ENCODE data around the gene GSE1. TPM values are rescaled to one million over a fixed set of nuclear protein-coding genes. Genes with fewer than 3 reads are reported as not detected.
A peak's percentile ranks its signal among the peaks of the same experiment; 100 is the strongest.

GSE1 gene
- total and polyA plus RNA-seq, 2 experiments from 2014 or later: 32.4 to 135 TPM

DNA sequence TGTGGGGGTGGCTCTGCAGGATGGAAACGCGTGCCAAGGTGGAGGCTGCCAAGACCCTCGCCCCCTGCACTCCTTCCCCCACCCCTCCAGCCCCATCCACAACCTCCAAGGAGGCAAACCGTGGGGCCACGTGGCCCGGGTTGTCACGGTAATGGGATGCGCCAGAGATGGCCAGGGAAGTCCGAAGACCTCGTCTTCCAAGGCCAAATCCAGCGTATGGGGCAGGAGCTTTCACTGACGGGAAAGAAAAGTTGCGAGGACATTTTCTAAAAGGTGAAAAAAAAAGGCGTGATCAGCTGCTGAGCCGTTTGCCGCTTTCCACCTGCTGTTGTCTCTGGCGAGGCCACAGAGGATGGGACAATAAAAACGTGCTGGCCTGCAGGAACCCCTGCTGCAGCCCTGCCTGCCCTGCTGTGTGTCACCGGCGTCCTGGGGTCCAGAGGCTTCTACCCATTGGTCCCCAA is 28.3 kb upstream of the GSE1 start:
- peaks cover 83% of the 10 kb centered on the region for H3K4me1 Mint-ChIP-seq
- no peak for ATAC-seq
- Histone ChIP-seq H3K79me2 (replicated peaks; ENCODE audit: insufficient read depth) (peaks cover 61% of the 10 kb centered on the region), H3K27ac (ENCODE audit: low read depth) (no peak overlapping the region), H2AFZ (no peak overlapping the region), H3K27me3 (ENCODE audit: insufficient read depth) (peaks cover 13% of the 10 kb centered on the region), H3K36me3 (ENCODE audit: insufficient read depth) (no peaks in the 10 kb centered on the region), H3F3A (replicated peaks; ENCODE audit: low read depth) (peaks cover 22% of the 10 kb centered on the region), H4K20me1 (replicated peaks; ENCODE audit: insufficient read depth) (no peaks in the 10 kb centered on the region), H3K9me2 (ENCODE audit: insufficient read depth) (peaks cover 2% of the 10 kb centered on the region; the same call in 1 of the 2 replicates), H3K4me2 (peak overlapping the region; percentile 76), H3K4me1 (ENCODE audit: insufficient read depth) (peaks cover 94% of the 10 kb centered on the region), H3K4me3 (no peak overlapping the region)
- peaks cover 8% of the 10 kb centered on the region; the same call in 2 of the 3 replicates for H3K9me3 Mint-ChIP-seq
- DNase-seq (ENCODE audit: low spot score): no peak
- H3K27me3 Mint-ChIP-seq (ENCODE audit: insufficient read depth, low read depth, poor library complexity): peaks cover 48% of the 10 kb centered on the region
- H3K4me3 Mint-ChIP-seq: peak overlapping the region; percentile 38; the same call in 1 of the 3 replicates
- no peak overlapping the region for H3K27ac Mint-ChIP-seq
- H3K36me3 Mint-ChIP-seq (ENCODE audit: low read depth): peaks cover 3% of the 10 kb centered on the region
- TF ChIP-seq CREB1 (CRISPR knock-in tag; IDR thresholded peaks at IDR 0.05; ENCODE audit: low read depth) (no peak), STAT1 (IDR thresholded peaks at IDR 0.05; ENCODE audit: unreplicated experiment) (no peak), ZNF331 (CRISPR knock-in tag; IDR thresholded peaks at IDR 0.05; ENCODE audit: low read depth) (no peak), JUNB (IDR thresholded peaks at IDR 0.05; ENCODE audit: unreplicated experiment) (no peak), ZNF114 (CRISPR knock-in tag; IDR thresholded peaks at IDR 0.05) (no peak), NANOG (IDR thresholded peaks at IDR 0.05; ENCODE audit: borderline replicate concordance) (no peak), EZH2 (IDR thresholded peaks at IDR 0.05; ENCODE audit: low read depth, unreplicated experiment) (no peak), EZH2phosphoT487 (IDR thresholded peaks at IDR 0.05; ENCODE audit: unreplicated experiment) (no peak), POLR2AphosphoS5 (IDR thresholded peaks at IDR 0.05; ENCODE audit: low read depth) (no peak)
- TF ChIP-seq, protein P1, sequence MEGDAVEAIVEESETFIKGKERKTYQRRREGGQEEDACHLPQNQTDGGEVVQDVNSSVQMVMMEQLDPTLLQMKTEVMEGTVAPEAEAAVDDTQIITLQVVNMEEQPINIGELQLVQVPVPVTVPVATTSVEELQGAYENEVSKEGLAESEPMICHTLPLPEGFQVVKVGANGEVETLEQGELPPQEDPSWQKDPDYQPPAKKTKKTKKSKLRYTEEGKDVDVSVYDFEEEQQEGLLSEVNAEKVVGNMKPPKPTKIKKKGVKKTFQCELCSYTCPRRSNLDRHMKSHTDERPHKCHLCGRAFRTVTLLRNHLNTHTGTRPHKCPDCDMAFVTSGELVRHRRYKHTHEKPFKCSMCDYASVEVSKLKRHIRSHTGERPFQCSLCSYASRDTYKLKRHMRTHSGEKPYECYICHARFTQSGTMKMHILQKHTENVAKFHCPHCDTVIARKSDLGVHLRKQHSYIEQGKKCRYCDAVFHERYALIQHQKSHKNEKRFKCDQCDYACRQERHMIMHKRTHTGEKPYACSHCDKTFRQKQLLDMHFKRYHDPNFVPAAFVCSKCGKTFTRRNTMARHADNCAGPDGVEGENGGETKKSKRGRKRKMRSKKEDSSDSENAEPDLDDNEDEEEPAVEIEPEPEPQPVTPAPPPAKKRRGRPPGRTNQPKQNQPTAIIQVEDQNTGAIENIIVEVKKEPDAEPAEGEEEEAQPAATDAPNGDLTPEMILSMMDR (conservative IDR thresholded peaks at IDR 0.05; ENCODE audit: low read depth in 2 of 2): no peak
- TF ChIP-seq, protein P2, sequence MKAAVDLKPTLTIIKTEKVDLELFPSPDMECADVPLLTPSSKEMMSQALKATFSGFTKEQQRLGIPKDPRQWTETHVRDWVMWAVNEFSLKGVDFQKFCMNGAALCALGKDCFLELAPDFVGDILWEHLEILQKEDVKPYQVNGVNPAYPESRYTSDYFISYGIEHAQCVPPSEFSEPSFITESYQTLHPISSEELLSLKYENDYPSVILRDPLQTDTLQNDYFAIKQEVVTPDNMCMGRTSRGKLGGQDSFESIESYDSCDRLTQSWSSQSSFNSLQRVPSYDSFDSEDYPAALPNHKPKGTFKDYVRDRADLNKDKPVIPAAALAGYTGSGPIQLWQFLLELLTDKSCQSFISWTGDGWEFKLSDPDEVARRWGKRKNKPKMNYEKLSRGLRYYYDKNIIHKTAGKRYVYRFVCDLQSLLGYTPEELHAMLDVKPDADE (IDR thresholded peaks at IDR 0.05): no peak
- TF ChIP-seq, protein P3, sequence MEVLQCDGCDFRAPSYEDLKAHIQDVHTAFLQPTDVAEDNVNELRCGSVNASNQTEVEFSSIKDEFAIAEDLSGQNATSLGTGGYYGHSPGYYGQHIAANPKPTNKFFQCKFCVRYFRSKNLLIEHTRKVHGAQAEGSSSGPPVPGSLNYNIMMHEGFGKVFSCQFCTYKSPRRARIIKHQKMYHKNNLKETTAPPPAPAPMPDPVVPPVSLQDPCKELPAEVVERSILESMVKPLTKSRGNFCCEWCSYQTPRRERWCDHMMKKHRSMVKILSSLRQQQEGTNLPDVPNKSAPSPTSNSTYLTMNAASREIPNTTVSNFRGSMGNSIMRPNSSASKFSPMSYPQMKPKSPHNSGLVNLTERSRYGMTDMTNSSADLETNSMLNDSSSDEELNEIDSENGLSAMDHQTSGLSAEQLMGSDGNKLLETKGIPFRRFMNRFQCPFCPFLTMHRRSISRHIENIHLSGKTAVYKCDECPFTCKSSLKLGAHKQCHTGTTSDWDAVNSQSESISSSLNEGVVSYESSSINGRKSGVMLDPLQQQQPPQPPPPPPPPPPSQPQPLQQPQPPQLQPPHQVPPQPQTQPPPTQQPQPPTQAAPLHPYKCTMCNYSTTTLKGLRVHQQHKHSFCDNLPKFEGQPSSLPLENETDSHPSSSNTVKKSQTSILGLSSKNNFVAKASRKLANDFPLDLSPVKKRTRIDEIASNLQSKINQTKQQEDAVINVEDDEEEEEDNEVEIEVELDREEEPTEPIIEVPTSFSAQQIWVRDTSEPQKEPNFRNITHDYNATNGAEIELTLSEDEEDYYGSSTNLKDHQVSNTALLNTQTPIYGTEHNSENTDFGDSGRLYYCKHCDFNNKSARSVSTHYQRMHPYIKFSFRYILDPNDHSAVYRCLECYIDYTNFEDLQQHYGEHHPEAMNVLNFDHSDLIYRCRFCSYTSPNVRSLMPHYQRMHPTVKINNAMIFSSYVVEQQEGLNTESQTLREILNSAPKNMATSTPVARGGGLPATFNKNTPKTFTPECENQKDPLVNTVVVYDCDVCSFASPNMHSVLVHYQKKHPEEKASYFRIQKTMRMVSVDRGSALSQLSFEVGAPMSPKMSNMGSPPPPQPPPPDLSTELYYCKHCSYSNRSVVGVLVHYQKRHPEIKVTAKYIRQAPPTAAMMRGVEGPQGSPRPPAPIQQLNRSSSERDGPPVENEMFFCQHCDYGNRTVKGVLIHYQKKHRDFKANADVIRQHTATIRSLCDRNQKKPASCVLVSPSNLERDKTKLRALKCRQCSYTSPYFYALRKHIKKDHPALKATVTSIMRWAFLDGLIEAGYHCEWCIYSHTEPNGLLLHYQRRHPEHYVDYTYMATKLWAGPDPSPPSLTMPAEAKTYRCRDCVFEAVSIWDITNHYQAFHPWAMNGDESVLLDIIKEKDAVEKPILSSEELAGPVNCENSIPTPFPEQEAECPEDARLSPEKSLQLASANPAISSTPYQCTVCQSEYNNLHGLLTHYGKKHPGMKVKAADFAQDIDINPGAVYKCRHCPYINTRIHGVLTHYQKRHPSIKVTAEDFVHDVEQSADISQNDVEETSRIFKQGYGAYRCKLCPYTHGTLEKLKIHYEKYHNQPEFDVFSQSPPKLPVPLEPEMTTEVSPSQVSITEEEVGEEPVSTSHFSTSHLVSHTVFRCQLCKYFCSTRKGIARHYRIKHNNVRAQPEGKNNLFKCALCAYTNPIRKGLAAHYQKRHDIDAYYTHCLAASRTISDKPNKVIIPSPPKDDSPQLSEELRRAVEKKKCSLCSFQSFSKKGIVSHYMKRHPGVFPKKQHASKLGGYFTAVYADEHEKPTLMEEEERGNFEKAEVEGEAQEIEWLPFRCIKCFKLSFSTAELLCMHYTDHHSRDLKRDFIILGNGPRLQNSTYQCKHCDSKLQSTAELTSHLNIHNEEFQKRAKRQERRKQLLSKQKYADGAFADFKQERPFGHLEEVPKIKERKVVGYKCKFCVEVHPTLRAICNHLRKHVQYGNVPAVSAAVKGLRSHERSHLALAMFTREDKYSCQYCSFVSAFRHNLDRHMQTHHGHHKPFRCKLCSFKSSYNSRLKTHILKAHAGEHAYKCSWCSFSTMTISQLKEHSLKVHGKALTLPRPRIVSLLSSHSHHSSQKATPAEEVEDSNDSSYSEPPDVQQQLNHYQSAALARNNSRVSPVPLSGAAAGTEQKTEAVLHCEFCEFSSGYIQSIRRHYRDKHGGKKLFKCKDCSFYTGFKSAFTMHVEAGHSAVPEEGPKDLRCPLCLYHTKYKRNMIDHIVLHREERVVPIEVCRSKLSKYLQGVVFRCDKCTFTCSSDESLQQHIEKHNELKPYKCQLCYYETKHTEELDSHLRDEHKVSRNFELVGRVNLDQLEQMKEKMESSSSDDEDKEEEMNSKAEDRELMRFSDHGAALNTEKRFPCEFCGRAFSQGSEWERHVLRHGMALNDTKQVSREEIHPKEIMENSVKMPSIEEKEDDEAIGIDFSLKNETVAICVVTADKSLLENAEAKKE (CRISPR knock-in tag; IDR thresholded peaks at IDR 0.05): no peak
- TF ChIP-seq, protein P4, sequence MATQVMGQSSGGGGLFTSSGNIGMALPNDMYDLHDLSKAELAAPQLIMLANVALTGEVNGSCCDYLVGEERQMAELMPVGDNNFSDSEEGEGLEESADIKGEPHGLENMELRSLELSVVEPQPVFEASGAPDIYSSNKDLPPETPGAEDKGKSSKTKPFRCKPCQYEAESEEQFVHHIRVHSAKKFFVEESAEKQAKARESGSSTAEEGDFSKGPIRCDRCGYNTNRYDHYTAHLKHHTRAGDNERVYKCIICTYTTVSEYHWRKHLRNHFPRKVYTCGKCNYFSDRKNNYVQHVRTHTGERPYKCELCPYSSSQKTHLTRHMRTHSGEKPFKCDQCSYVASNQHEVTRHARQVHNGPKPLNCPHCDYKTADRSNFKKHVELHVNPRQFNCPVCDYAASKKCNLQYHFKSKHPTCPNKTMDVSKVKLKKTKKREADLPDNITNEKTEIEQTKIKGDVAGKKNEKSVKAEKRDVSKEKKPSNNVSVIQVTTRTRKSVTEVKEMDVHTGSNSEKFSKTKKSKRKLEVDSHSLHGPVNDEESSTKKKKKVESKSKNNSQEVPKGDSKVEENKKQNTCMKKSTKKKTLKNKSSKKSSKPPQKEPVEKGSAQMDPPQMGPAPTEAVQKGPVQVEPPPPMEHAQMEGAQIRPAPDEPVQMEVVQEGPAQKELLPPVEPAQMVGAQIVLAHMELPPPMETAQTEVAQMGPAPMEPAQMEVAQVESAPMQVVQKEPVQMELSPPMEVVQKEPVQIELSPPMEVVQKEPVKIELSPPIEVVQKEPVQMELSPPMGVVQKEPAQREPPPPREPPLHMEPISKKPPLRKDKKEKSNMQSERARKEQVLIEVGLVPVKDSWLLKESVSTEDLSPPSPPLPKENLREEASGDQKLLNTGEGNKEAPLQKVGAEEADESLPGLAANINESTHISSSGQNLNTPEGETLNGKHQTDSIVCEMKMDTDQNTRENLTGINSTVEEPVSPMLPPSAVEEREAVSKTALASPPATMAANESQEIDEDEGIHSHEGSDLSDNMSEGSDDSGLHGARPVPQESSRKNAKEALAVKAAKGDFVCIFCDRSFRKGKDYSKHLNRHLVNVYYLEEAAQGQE (IDR thresholded peaks at IDR 0.05; ENCODE audit: unreplicated experiment): no peak
